ENCODE results near the gene PIK3R3.

Gene PIK3R3

DNA sequence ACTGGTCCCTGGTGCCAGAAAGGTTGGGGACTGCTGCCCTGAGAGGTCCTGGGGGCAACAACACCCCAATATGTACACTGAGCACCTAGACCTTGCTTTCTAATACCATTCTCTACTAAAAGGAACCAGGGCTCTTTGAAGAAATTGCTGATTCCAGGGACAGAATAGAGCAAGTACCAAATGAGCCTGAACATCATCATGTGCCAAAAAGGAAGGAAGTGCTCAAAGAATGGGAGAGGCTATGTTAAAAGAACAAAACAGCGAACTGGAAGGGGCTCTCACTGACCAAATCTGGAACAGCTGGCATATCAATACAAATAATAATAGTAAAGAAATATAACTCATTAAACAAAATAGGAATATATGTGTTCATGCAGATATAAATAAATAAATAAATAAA, 50.8 kb downstream of the PIK3R3 start:
- H3K9me3 ChIP-seq (ENCODE audit: insufficient read depth, low read depth, low read length) = no peaks in the 10 kb centered on the region
- H3K36me3 ChIP-seq (ENCODE audit: insufficient read depth, low read length) = no peaks in the 10 kb centered on the region
- no peaks in the 10 kb centered on the region for H3K4me1 ChIP-seq (ENCODE audit: insufficient read depth, low read length)
- H3K4me3 ChIP-seq (ENCODE audit: low read length) = no peak overlapping the region
- no peak overlapping the region for H3K9ac ChIP-seq (ENCODE audit: low read depth, low read length)
- WGBS = 100% methylated on average over 1 of the region's 1 CpG
- H3K27ac ChIP-seq (ENCODE audit: low read depth, low read length) = no peak overlapping the region
- no peaks in the 10 kb centered on the region for H3K27me3 ChIP-seq (ENCODE audit: insufficient read depth, low read length)

DNA sequence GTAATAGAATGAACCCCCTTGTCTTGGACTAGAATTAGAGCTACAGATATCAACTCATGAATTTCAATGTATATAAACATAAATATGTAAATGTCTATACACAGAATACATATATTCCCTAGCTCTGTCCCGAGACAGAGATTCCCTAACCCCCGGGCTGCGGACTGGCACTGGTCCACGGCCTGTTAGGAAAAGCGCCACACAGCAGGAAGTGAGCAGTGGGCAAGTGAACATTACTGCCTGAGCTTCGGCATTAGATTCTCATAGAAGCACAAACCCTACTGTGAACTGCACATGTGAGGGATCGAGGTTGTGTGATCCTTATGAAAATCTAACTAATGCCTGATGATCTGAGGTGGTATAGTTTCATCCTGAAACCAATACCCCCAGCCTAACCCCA, 51.2 kb downstream of the PIK3R3 start:
- Histone ChIP-seq H3K27me3 (ENCODE audit: insufficient read depth, low read length) (no peaks in the 10 kb centered on the region), H3K36me3 (ENCODE audit: insufficient read depth, low read length) (no peaks in the 10 kb centered on the region), H3K9me3 (ENCODE audit: insufficient read depth, low read depth, low read length) (no peaks in the 10 kb centered on the region), H3K4me3 (ENCODE audit: low read length) (no peak overlapping the region), H3K27ac (ENCODE audit: low read depth, low read length) (no peak overlapping the region), H3K4me1 (ENCODE audit: insufficient read depth, low read length) (no peaks in the 10 kb centered on the region), H3K9ac (ENCODE audit: low read depth, low read length) (no peak overlapping the region)
- 93% methylated on average over 7 of the region's 7 CpGs for WGBS

DNA sequence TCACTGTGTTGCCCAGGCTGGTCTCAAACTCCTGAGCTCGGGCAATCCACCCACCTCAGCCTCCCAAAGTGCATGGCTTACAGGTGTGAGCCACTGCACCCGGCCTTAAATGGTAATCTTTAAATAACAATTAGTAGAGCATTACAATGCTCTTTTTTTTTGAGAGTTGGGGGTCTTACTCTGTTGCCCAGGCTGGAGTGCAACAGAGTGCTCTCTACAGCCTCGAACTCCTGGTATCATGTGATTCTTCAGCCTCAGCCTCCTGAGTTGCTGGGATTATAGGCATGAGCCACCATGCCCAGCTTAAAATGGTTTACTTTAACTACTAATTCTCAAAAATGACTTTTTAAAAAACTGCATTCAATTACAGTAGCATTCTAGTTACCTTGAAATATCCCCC, 52.2 kb downstream of the PIK3R3 start:
- Histone ChIP-seq H3K4me3 (ENCODE audit: low read length) (no peak overlapping the region), H3K4me1 (ENCODE audit: insufficient read depth, low read length) (no peaks in the 10 kb centered on the region), H3K36me3 (ENCODE audit: insufficient read depth, low read length) (no peaks in the 10 kb centered on the region; the same call in 1 of the 2 replicates), H3K27me3 (ENCODE audit: insufficient read depth, low read length) (no peaks in the 10 kb centered on the region), H3K9ac (ENCODE audit: low read depth, low read length) (no peak overlapping the region), H3K27ac (ENCODE audit: low read depth, low read length) (no peak overlapping the region), H3K9me3 (ENCODE audit: insufficient read depth, low read depth, low read length) (no peaks in the 10 kb centered on the region)
- 92% methylated on average over 2 of the region's 3 CpGs for WGBS

DNA sequence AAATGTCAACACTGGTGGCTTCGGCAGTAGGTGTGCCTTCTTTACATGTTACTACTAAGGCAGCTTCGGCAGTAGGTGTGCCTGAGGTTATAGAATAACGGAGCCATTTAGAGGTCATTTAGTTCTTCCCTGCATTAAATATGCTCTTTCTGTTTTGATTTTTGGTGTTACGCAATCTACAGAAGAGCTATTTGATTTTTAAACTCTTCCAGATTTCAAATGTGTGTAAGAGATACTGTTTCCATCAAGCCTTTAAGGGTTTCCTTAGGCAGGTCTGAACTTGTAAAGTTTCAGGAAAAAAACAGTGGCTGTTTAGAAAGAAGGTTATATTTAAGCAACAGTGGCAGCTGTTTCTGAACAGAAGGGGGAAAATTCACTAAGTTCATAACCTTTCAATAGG, 54.8 kb downstream of the PIK3R3 start:
- H3K9me3 ChIP-seq (ENCODE audit: insufficient read depth, low read depth, low read length) = no peaks in the 10 kb centered on the region
- no peak overlapping the region for H3K9ac ChIP-seq (ENCODE audit: low read depth, low read length)
- H3K27ac ChIP-seq (ENCODE audit: low read depth, low read length) = no peak overlapping the region
- H3K4me1 ChIP-seq (ENCODE audit: insufficient read depth, low read length) = no peaks in the 10 kb centered on the region
- 96% methylated on average over 4 of the region's 4 CpGs for WGBS
- no peaks in the 10 kb centered on the region; the same call in 1 of the 2 replicates for H3K36me3 ChIP-seq (ENCODE audit: insufficient read depth, low read length)
- no peak overlapping the region for H3K4me3 ChIP-seq (ENCODE audit: low read length)
- no peaks in the 10 kb centered on the region for H3K27me3 ChIP-seq (ENCODE audit: insufficient read depth, low read length)

DNA sequence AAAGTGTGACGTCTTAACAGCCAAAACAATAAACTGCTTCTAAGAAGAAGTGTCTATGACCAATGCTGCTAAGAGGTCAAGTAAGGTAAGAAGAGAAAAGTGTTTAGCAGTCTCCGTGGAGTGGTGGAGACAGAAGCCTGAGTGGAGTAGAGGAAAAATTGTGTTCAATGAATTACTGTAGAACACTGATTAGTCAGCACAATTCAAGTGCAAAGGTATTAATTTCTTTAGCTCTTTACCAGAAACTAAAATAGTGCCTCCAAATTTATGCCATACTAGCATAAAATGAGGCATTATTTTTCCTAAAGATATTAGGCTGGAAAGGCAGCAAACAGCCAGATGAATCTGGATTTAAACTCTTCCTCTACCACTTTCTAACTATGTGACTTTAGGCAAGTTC, 56.1 kb downstream of the PIK3R3 start:
- WGBS = 99% methylated on average over 2 of the region's 2 CpGs
- Histone ChIP-seq H3K27me3 (ENCODE audit: insufficient read depth, low read length) (no peaks in the 10 kb centered on the region), H3K9me3 (ENCODE audit: insufficient read depth, low read depth, low read length) (no peaks in the 10 kb centered on the region), H3K4me1 (ENCODE audit: insufficient read depth, low read length) (no peaks in the 10 kb centered on the region), H3K4me3 (ENCODE audit: low read length) (no peak overlapping the region), H3K9ac (ENCODE audit: low read depth, low read length) (no peak overlapping the region), H3K36me3 (ENCODE audit: insufficient read depth, low read length) (no peaks in the 10 kb centered on the region; the same call in 1 of the 2 replicates), H3K27ac (ENCODE audit: low read depth, low read length) (no peak overlapping the region)

DNA sequence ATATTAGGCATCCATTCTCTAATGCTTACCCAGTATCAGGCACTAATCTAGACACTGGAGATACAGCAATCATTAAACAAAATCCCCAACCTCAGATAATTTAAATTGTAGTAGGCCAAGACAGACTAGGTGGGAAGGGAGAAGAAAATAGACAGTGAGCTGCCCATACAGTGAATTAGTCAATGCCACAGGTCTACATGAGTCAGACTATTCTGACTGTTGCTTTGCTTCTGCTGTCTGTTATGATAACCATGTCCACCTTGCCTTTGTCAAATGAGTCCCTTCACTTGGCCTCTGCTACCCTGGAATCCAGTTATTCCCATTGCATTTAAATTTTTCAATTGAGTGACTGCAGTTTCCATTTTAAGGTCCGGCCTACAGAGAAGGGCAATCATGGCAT, 59.5 kb downstream of the PIK3R3 start:
- Histone ChIP-seq H3K9ac (ENCODE audit: low read depth, low read length) (no peak overlapping the region), H3K4me1 (ENCODE audit: insufficient read depth, low read length) (no peaks in the 10 kb centered on the region), H3K36me3 (ENCODE audit: insufficient read depth, low read length) (peaks cover 9% of the 10 kb centered on the region; the same call in 1 of the 2 replicates), H3K27me3 (ENCODE audit: insufficient read depth, low read length) (no peaks in the 10 kb centered on the region), H3K4me3 (ENCODE audit: low read length) (no peak overlapping the region), H3K9me3 (ENCODE audit: insufficient read depth, low read depth, low read length) (no peaks in the 10 kb centered on the region), H3K27ac (ENCODE audit: low read depth, low read length) (no peak overlapping the region)
- WGBS = 93% methylated on average over 1 of the region's 1 CpG

DNA sequence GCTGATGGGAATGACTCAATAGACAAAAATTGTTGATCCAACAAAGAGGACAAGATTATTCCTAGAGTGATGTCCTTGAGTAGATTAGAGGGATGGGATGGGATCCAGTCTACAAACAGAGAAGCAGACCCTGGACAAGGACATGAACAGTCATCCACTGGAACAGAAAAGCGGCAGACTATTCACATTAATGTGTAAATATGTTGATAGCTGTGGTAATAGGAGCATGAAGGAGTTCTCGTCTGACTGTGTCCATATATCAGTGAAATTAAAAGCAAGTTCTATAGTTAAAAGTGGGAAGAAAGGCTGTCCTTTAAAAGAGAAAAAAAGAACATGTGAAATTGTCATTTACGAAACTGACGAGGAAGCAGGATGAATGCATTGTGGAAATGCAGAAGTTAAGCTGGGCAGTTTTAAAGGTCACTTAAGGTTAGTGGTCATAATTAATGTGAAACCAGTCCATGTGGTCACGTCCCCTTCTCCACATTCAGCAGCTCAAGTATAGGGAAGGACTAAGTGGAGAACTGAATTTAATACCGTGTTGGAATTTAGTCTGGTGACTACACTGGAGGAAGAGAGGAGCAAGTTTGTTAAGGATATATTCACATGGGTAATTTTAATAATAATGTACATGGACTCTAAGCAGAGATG, 62.1 kb downstream of the PIK3R3 start:
- Histone ChIP-seq H3K4me1 (ENCODE audit: insufficient read depth, low read length) (no peaks in the 10 kb centered on the region), H3K9me3 (ENCODE audit: insufficient read depth, low read depth, low read length) (no peaks in the 10 kb centered on the region), H3K27me3 (ENCODE audit: insufficient read depth, low read length) (no peaks in the 10 kb centered on the region), H3K36me3 (ENCODE audit: insufficient read depth, low read length) (peaks cover 16% of the 10 kb centered on the region; the same call in 1 of the 2 replicates), H3K9ac (ENCODE audit: low read depth, low read length) (no peak overlapping the region), H3K27ac (ENCODE audit: low read depth, low read length) (no peak overlapping the region), H3K4me3 (ENCODE audit: low read length) (no peak overlapping the region)
- WGBS = 94% methylated on average over 6 of the region's 6 CpGs

DNA sequence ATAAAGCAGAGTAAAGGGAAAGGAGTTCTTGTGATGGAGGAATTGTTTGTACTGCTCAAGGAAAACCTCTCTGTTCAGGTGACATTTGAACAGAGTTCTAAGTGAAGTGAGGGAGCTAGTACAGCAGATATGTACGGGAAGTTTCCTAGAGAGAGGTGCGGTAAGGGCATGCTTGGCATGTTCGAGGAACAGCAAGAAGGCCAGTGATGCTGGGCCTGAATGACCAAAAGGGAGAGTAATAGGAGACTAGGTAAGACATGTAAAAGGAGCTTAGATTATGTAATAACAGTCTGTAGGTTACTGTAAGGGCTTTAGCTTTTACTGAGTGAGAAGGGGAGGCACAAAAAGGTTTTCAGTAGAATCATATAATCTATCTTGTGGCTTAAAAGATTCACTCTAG, 63.9 kb downstream of the PIK3R3 start:
- Histone ChIP-seq H3K27me3 (ENCODE audit: insufficient read depth, low read length) (no peaks in the 10 kb centered on the region), H3K36me3 (ENCODE audit: insufficient read depth, low read length) (peaks cover 16% of the 10 kb centered on the region; the same call in 1 of the 2 replicates), H3K4me3 (ENCODE audit: low read length) (no peak overlapping the region), H3K9ac (ENCODE audit: low read depth, low read length) (no peak overlapping the region), H3K27ac (ENCODE audit: low read depth, low read length) (no peak overlapping the region), H3K4me1 (ENCODE audit: insufficient read depth, low read length) (no peaks in the 10 kb centered on the region), H3K9me3 (ENCODE audit: insufficient read depth, low read depth, low read length) (no peaks in the 10 kb centered on the region)
- WGBS = 92% methylated on average over 3 of the region's 3 CpGs

DNA sequence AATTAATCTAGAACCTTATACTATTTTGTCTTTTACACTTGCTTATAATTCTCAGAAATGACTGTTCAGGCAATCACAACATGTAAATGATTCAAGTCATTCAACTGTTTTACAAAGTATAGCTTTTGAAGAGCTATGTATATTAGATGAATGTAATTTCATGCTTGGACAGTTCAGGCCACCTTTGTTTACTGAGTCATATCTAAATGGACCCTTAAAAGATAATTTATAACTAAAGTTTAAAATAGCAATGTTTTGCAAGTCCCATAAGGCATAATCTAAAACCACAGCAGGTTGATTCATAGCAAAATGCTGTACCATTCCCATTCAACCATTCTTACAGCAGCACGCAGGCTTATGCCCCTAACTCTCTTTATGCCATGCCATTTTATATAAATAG, 64.8 kb downstream of the PIK3R3 start:
- WGBS = 100% methylated on average over 1 of the region's 1 CpG
- H3K27ac ChIP-seq (ENCODE audit: low read depth, low read length) = no peak overlapping the region

DNA sequence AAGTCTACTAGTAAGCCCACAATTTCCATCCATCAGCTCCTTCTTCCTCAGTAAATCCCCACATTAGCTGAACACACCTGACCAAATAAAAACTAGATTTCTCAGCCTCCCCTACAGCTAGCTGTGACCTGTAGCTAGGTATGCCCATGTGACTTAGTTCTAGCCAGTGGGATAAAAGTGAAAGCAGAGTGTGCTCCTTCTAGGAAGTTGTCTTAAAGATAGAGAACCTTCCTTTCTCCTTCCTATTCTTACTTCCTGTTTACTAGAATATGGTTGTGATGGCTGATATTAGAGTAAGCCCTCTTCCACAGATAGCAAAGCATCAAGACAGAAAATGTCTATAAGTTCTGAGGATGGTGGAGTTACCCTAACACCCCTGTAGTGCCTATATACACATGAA, 67.0 kb downstream of the PIK3R3 start:
- Histone ChIP-seq H3K9ac (ENCODE audit: low read depth, low read length) (no peak overlapping the region), H3K27ac (ENCODE audit: low read depth, low read length) (no peak overlapping the region), H3K27me3 (ENCODE audit: insufficient read depth, low read length) (no peaks in the 10 kb centered on the region), H3K4me1 (ENCODE audit: insufficient read depth, low read length) (no peaks in the 10 kb centered on the region), H3K9me3 (ENCODE audit: insufficient read depth, low read depth, low read length) (no peaks in the 10 kb centered on the region), H3K36me3 (ENCODE audit: insufficient read depth, low read length) (peaks cover 25% of the 10 kb centered on the region), H3K4me3 (ENCODE audit: low read length) (no peak overlapping the region)

More for the DNA sequence above, 64.8 kb downstream of the PIK3R3 start:
- Histone ChIP-seq H3K4me1 (ENCODE audit: insufficient read depth, low read length) (no peaks in the 10 kb centered on the region), H3K9ac (ENCODE audit: low read depth, low read length) (no peak overlapping the region), H3K27me3 (ENCODE audit: insufficient read depth, low read length) (no peaks in the 10 kb centered on the region), H3K36me3 (ENCODE audit: insufficient read depth, low read length) (peaks cover 16% of the 10 kb centered on the region; the same call in 1 of the 2 replicates), H3K9me3 (ENCODE audit: insufficient read depth, low read depth, low read length) (no peaks in the 10 kb centered on the region), H3K4me3 (ENCODE audit: low read length) (no peak overlapping the region)

DNA sequence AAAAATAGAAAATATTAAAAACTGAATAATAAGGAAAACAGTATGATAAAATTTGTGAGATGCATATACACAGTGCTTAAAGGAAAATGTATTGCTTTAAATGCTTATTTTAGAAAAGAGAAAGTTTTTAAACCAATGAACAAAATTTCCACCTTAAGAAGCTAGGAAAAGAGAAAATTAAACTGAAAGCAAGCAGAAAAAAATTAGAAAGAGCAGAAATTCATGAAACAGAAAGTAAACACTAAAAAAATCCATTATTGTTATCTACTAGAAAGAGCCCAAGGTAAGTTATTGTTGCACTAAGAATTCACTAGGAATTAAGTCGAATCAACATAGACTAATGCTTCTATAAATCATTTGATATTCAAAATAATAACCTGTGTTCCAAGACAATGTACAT, 67.7 kb downstream of the PIK3R3 start:
- peaks cover 19% of the 10 kb centered on the region for H3K36me3 ChIP-seq (ENCODE audit: insufficient read depth, low read length)
- H3K4me1 ChIP-seq (ENCODE audit: insufficient read depth, low read length) = no peaks in the 10 kb centered on the region
- H3K27ac ChIP-seq (ENCODE audit: low read depth, low read length) = no peak overlapping the region
- WGBS = 100% methylated on average over 1 of the region's 1 CpG
- no peak overlapping the region for H3K4me3 ChIP-seq (ENCODE audit: low read length)
- H3K9ac ChIP-seq (ENCODE audit: low read depth, low read length) = no peak overlapping the region
- H3K27me3 ChIP-seq (ENCODE audit: insufficient read depth, low read length) = no peaks in the 10 kb centered on the region
- H3K9me3 ChIP-seq (ENCODE audit: insufficient read depth, low read depth, low read length) = no peaks in the 10 kb centered on the region
